Fibroblast of lung (primary cell): Measurements from ENCODE around the gene LENG8. TPM values are rescaled to one million over a fixed set of nuclear protein-coding genes. Genes with fewer than 3 reads are reported as not detected.
"Not testable (repeated sequence)": the region's sequence is repeated elsewhere in the genome, so short reads cannot be mapped to it uniquely, and the experiment has no call there.

ENCODE experiments used
- DNase-seq, 2 donors: peaks; one replicate each; pipeline versions ENCODE4 v3.0.0 to v3.0.0-alpha.2; 2010; ENCODE audit warnings: low read depth in 2 of 2
- H2AFZ ChIP-seq: 2 replicates; pipeline ENCODE4 v1.5.1; 2012; ENCODE audit warnings: low read length, control low read depth, inconsistent platforms
- H3K27ac ChIP-seq: 2 replicates; pipeline ENCODE4 v1.5.1; 2011; ENCODE audit warnings: low read length, control low read depth; ENCODE audit not compliant: insufficient read depth
- H3K27me3 ChIP-seq: 2 replicates; pipeline ENCODE4 v1.5.1; 2011; ENCODE audit warnings: mild to moderate bottlenecking, low read length; ENCODE audit not compliant: control insufficient read depth, insufficient read depth
- H3K36me3 ChIP-seq: 2 replicates; pipeline ENCODE4 v1.5.1; 2011; ENCODE audit warnings: low read length; ENCODE audit not compliant: control insufficient read depth, insufficient read depth
- H3K4me1 ChIP-seq: 2 replicates; pipeline ENCODE4 v1.5.1; 2011; ENCODE audit warnings: low read length; ENCODE audit not compliant: control insufficient read depth, insufficient read depth; ENCODE audit errors: extremely low read depth
- H3K4me2 ChIP-seq: 2 replicates; pipeline ENCODE4 v1.5.1; 2011; ENCODE audit warnings: low read length, control low read depth; ENCODE audit not compliant: insufficient read depth; ENCODE audit errors: extremely low read depth
- H3K4me3 ChIP-seq, 4 experiments: fragments of 200-600 bp in 1 of 4; sonication (generic) in 1 of 4; replicated peaks in 1 of 4; 2 replicates each; pipeline ENCODE4 v1.5.1; 2011 to 2016; ENCODE audit warnings: low read length in 4 of 4, low read depth in 3 of 4, mild to moderate bottlenecking in 3 of 4, control low read depth in 2 of 4, inconsistent platforms in 1 of 4, mixed read lengths in 1 of 4; ENCODE audit not compliant: insufficient read depth in 1 of 4; ENCODE audit errors: control extremely low read depth in 1 of 4
- H3K79me2 ChIP-seq: 2 replicates; pipeline ENCODE4 v1.5.1; 2012; ENCODE audit warnings: mild to moderate bottlenecking, low read length, inconsistent platforms; ENCODE audit not compliant: control insufficient read depth, insufficient read depth
- H3K9ac ChIP-seq: 2 replicates; pipeline ENCODE4 v1.5.1; 2011; ENCODE audit warnings: mild to moderate bottlenecking, low read length, control low read depth; ENCODE audit not compliant: insufficient read depth
- H3K9me3 ChIP-seq: 2 replicates; pipeline ENCODE4 v1.5.1; 2012; ENCODE audit warnings: low read depth, low read length; ENCODE audit not compliant: control insufficient read depth, insufficient read depth
- H4K20me1 ChIP-seq: 2 replicates; pipeline ENCODE4 v1.5.1; 2011; ENCODE audit warnings: low read length; ENCODE audit not compliant: control insufficient read depth, insufficient read depth; ENCODE audit errors: extremely low read depth
- CTCF ChIP-seq, 2 donors: IDR thresholded peaks in 1 of 2; conservative IDR thresholded peaks in 1 of 2; 1 replicate in 1 of 2; 2 replicates in 1 of 2; pipeline ENCODE4 v1.5.1; 2011 to 2012; ENCODE audit warnings: low read length in 2 of 2, control low read depth in 1 of 2, inconsistent platforms in 1 of 2, low read depth in 1 of 2, mild to moderate bottlenecking in 1 of 2
- EZH2 ChIP-seq: IDR thresholded peaks from 2 replicates; pipeline ENCODE4 v1.5.1; 2012; ENCODE audit warnings: low read length, control low read depth, mild to moderate bottlenecking; ENCODE audit errors: missing control alignments
- polyA plus RNA-seq, 2 donors: library from polyadenylated mRNA; depleted of rRNA in 1 of 2; stranded (reverse) in 1 of 2; unstranded in 1 of 2; fragments of >200 nt; gene quantifications; 2 replicates each; pipeline ENCODE4 v1.2.1, GENCODE V29; 2011 to 2012; ENCODE audit warnings: missing spikeins in 1 of 2
- total RNA-seq: library from RNA; depleted of rRNA; stranded (reverse); fragments of >200 nt; gene quantifications from 2 replicates; pipeline ENCODE4 v1.2.1, GENCODE V29; 2014

Gene LENG8
- total and polyA plus RNA-seq, 2 donors (not counting 1 experiment from before 2014, with no cell fraction given) = 12.7 to 32.4 TPM

GRCh38 chr19:54502518-54503048, 53.6 kb downstream of the LENG8 start, which contains the start of gene LAIR2:
LAIR2 (plus strand) TSS chr19:54502831; CDS start chr19:54502919, 88 bp downstream.
- H3K9ac ChIP-seq = no peak within 1 kb of the TSS
- H3K36me3 ChIP-seq = no peaks in the 10 kb centered on the region

GRCh38 chr19:54505542-54505941, 56.5 kb downstream of the LENG8 start:
- not testable (repeated sequence) for H2AFZ ChIP-seq, H4K20me1 ChIP-seq, H3K4me2 ChIP-seq, H3K4me1 ChIP-seq, H3K9me3 ChIP-seq, H3K27me3 ChIP-seq, DNase-seq, H3K36me3 ChIP-seq, H3K9ac ChIP-seq, H3K27ac ChIP-seq, H3K79me2 ChIP-seq, H3K4me3 ChIP-seq

More at GRCh38 chr19:54502518-54503048, 53.6 kb downstream of the LENG8 start, which contains the start of gene LAIR2:
- no peak within 1 kb of the TSS for H2AFZ ChIP-seq
- TF ChIP-seq CTCF (conservative IDR thresholded peaks at IDR 0.05 in 1 of 2, IDR thresholded peaks at IDR 0.05 in 1 of 2; ENCODE audit: low read depth in 1 of 2, low read length in 2 of 2) = no peak
- TF ChIP-seq EZH2 = no peak
- no peaks in the 10 kb centered on the region for H3K27me3 ChIP-seq
- H3K4me2 ChIP-seq = no peak within 1 kb of the TSS
- H4K20me1 ChIP-seq = no peaks in the 10 kb centered on the region
- H3K79me2 ChIP-seq = no peaks in the 10 kb centered on the region
- no peak within 1 kb of the TSS for H3K4me3 ChIP-seq
- no peak within 1 kb of the TSS for H3K27ac ChIP-seq
- no peak for DNase-seq
- H3K9me3 ChIP-seq = no peaks in the 10 kb centered on the region
- H3K4me1 ChIP-seq = no peaks in the 10 kb centered on the region

- no peak overlapping the region for H2AFZ ChIP-seq
- H3K27ac ChIP-seq = no peak overlapping the region
- H4K20me1 ChIP-seq = no peaks in the 10 kb centered on the region
- H3K4me3 ChIP-seq = no peak overlapping the region
- no peaks in the 10 kb centered on the region for H3K79me2 ChIP-seq
- no peaks in the 10 kb centered on the region for H3K4me1 ChIP-seq
- no peak overlapping the region for H3K9ac ChIP-seq
- no peaks in the 10 kb centered on the region for H3K27me3 ChIP-seq
- no peak for DNase-seq
- H3K4me2 ChIP-seq = no peak overlapping the region
- no peaks in the 10 kb centered on the region for H3K9me3 ChIP-seq
- TF ChIP-seq EZH2 (no peak), CTCF (conservative IDR thresholded peaks at IDR 0.05 in 1 of 2, IDR thresholded peaks at IDR 0.05 in 1 of 2; ENCODE audit: low read depth in 1 of 2, low read length in 2 of 2) (no peak)
- no peaks in the 10 kb centered on the region for H3K36me3 ChIP-seq
Observed at GRCh38 chr19:54506079-54506478, 57.1 kb downstream of the LENG8 start.

- not testable (repeated sequence) for H3K36me3 ChIP-seq, H3K27ac ChIP-seq, H3K9me3 ChIP-seq, H3K27me3 ChIP-seq, DNase-seq, H3K79me2 ChIP-seq, H3K4me1 ChIP-seq, H4K20me1 ChIP-seq, H3K4me3 ChIP-seq, H3K4me2 ChIP-seq, H3K9ac ChIP-seq, H2AFZ ChIP-seq
Observed at GRCh38 chr19:54507038-54507717, 58.2 kb downstream of the LENG8 start.
